PC-3 (cell line): Measurements from ENCODE around the gene FAM83D.

Experiments
- CTCF ChIP-seq: fragments of 300-600 bp; sonication (generic); conservative IDR thresholded peaks from 2 replicates; pipeline ENCODE4 v1.5.1; 2017; ENCODE audit warnings: antibody characterized with exemption, low read depth, mild to moderate bottlenecking, low read length
- EZH2 ChIP-seq: fragments of 300-600 bp; sonication (generic); IDR thresholded peaks from one replicate; pipeline ENCODE4 v1.6.1; 2017; ENCODE audit warnings: antibody characterized with exemption, mild to moderate bottlenecking, low read length; ENCODE audit not compliant: unreplicated experiment
- EZH2phosphoT487 ChIP-seq: fragments of 300-600 bp; sonication (generic); IDR thresholded peaks from 2 replicates; pipeline ENCODE4 v1.6.1; 2018; ENCODE audit warnings: mild to moderate bottlenecking, antibody characterized with exemption, low read length, borderline replicate concordance

GRCh38 chr20:38926934-38927616 lies 858 bp downstream of the FAM83D start:
- TF ChIP-seq CTCF (no peak), EZH2 (no peak), EZH2phosphoT487 (no peak)
